Ascending aorta (tissue), 2 donors: Measurements from ENCODE around the gene COA8. TPM values are rescaled to one million over a fixed set of nuclear protein-coding genes. Genes with fewer than 3 reads are reported as not detected.
A peak's percentile ranks its signal among the peaks of the same experiment; 100 is the strongest.

Experiments used
- DNase-seq, 2 donors: peaks; one replicate each; pipeline ENCODE4 v3.0.0-alpha.2; 2019; ENCODE audit warnings: low spot score in 2 of 2
- H3K27ac ChIP-seq, 2 donors: fragments of 200-600 bp; sonication (generic); one replicate each; pipeline ENCODE4 v1.5.1; 2016 to 2017; ENCODE audit warnings: mild to moderate bottlenecking in 1 of 2
- H3K27me3 ChIP-seq: fragments of 200-600 bp; sonication (generic); one replicate; pipeline ENCODE4 v1.5.1; 2017
- H3K36me3 ChIP-seq, 2 donors: fragments of 200-600 bp; sonication (generic); one replicate each; pipeline ENCODE4 v1.5.1; 2016
- H3K4me1 ChIP-seq, 2 donors: fragments of 200-600 bp; sonication (generic); one replicate each; pipeline ENCODE4 v1.5.1; 2016 to 2017; ENCODE audit warnings: mild to moderate bottlenecking in 1 of 2
- H3K4me3 ChIP-seq, 2 donors: fragments of 200-600 bp; sonication (generic); one replicate each; pipeline ENCODE4 v1.5.1; 2016 to 2017; ENCODE audit warnings: mild to moderate bottlenecking in 1 of 2
- H3K9me3 ChIP-seq, 2 donors: fragments of 200-600 bp; sonication (generic); one replicate each; pipeline ENCODE4 v1.5.1; 2016
- intact Hi-C: fragments of 100-400 bp; cut with DNase I; formaldehyde crosslinking; loops from one replicate; pipeline ENCODE4 v1.15.1; 2023
- total RNA-seq: library from RNA; depleted of rRNA; stranded (reverse); fragments of >200 nt; gene quantifications from one replicate; pipeline ENCODE4 v1.1.0, GENCODE V29; 2016
- TF ChIP-seq, protein P1 (sequence below), 3 experiments: fragments of 200-600 bp in 2 of 3; fragments of 450-650 bp in 1 of 3; sonication (generic) in 2 of 3; IDR thresholded peaks; one replicate each; pipeline ENCODE4 v1.5.1; 2016 to 2019; ENCODE audit warnings: antibody characterized with exemption in 3 of 3, mild to moderate bottlenecking in 1 of 3, moderate library complexity in 1 of 3

The COA8 gene
- total RNA-seq, 1 donor from 2014 or later: 37.7 TPM

DNA sequence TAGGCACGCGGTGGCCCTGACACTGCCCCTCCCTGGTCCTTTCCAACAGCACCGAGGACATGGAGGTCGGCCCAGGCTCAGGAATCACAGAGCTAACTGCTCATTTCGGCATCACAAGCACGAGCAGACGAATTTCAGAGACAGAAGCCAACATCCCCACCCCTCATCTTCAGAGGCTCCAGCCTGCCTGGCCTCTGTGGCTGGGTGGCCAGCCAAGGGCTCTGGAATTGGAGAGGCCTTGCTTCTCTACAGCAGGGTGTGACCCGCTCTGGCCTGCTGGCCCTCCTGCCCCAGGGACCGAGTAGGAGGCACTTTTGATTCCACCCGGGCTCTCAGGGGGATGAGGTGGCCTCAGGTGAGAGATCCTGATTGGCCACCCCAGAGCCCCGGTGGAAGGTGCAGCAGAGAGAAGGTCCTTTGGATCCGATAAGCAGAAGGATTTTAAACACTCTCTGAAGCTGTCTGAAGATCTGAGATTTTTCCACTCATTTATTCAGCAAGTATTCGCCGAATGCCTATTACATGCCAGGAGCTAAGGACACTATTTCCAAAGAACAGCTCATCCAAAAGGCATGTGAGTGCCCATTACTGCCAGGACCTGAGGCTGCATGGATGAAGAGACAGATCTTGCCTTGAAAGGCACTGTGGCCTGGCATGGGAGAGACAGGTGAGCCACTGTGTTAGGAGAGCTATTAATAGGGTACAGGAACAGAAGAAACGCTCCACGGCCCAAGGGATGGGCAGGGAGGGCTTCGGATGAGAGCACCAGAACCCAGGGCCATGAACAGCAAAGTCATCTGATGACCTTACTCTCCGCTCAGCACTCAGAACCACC, 10.5 kb upstream of the COA8 start:
- TF ChIP-seq, protein P1, sequence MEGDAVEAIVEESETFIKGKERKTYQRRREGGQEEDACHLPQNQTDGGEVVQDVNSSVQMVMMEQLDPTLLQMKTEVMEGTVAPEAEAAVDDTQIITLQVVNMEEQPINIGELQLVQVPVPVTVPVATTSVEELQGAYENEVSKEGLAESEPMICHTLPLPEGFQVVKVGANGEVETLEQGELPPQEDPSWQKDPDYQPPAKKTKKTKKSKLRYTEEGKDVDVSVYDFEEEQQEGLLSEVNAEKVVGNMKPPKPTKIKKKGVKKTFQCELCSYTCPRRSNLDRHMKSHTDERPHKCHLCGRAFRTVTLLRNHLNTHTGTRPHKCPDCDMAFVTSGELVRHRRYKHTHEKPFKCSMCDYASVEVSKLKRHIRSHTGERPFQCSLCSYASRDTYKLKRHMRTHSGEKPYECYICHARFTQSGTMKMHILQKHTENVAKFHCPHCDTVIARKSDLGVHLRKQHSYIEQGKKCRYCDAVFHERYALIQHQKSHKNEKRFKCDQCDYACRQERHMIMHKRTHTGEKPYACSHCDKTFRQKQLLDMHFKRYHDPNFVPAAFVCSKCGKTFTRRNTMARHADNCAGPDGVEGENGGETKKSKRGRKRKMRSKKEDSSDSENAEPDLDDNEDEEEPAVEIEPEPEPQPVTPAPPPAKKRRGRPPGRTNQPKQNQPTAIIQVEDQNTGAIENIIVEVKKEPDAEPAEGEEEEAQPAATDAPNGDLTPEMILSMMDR (IDR thresholded peaks at IDR 0.05): no peak
- intact Hi-C loops: loop anchor here (10.0 kb wide), 2 partner anchors 217 to 1237 kb away; partner anchors contain the start of genes EIF5 and ZNF839
- Histone ChIP-seq H3K9me3 (no peaks in the 10 kb centered on the region), H3K27ac (peak overlapping the region; percentile 95 to 97), H3K36me3 (peaks cover 0 to 3% of the 10 kb centered on the region in 2 donors), H3K27me3 (no peaks in the 10 kb centered on the region), H3K4me1 (peaks cover 19 to 38% of the 10 kb centered on the region in 2 donors), H3K4me3 (peak overlapping the region; percentile 36 to 48)
- DNase-seq: peak in 1 of 2 donors; percentile 86

GRCh38 chr14:103552846-103553210, 9.9 kb upstream of the COA8 start:
- peak overlapping the region; percentile 95 to 97 for H3K27ac ChIP-seq
- H3K4me3 ChIP-seq: no peak overlapping the region
- TF ChIP-seq, protein P1 (IDR thresholded peaks at IDR 0.05): no peak
- no peaks in the 10 kb centered on the region for H3K9me3 ChIP-seq
- DNase-seq: no peak
- intact Hi-C loops: loop anchor here (10.0 kb wide), 2 partner anchors 218 to 1238 kb away; partner anchors contain the start of genes EIF5 and ZNF839
- H3K27me3 ChIP-seq: no peaks in the 10 kb centered on the region
- H3K4me1 ChIP-seq: peaks cover 19 to 44% of the 10 kb centered on the region in 2 donors
- peaks cover 0 to 8% of the 10 kb centered on the region in 2 donors for H3K36me3 ChIP-seq

DNA sequence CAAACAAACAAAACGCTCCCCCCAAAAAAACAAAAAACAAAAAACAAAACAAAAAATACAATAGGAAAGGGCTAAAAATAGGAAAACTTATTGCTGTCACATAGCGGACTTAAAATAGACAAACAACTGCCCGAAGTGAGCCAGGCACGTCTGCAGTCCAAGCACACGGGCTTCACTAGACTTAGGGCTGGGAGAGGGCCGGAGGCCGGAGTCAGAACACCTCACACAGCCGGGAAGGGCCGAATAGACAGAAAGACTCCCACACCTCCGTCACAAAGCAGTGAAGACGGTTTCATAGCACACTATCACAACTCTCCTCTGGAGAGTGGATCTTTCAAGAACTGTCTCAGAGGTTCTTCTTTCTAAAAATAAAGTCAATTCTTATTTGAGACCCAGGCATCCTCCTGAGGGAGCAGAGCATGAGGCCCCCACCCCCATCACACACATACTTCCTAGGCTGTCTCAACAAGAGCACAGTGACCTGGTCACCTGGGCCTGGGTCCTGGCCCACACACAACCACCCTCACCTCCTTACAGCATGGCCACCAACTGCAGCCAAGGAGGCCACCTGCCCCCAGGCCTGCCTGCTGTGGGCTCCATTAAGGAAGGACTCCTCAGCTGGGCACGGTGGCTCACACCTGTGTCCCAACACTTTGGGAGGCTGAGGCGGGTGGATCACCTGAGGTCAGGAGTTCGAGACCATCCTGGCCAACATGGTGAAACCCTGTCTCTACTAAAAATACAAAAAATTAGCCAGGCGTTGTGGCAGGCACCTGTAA, 7.0 kb upstream of the COA8 start:
- H3K36me3 ChIP-seq: peaks cover 18 to 32% of the 10 kb centered on the region in 2 donors
- H3K27me3 ChIP-seq: no peaks in the 10 kb centered on the region
- peak overlapping the region in 1 of 2 donors; percentile 24 for H3K27ac ChIP-seq
- no peak overlapping the region for H3K4me3 ChIP-seq
- DNase-seq: no peak
- intact Hi-C loops: loop anchor here (10.0 kb wide), 2 partner anchors 221 to 1241 kb away; partner anchors contain the start of genes EIF5 and ZNF839
- TF ChIP-seq, protein P1 (IDR thresholded peaks at IDR 0.05): no peak
- H3K4me1 ChIP-seq: peaks cover 13 to 47% of the 10 kb centered on the region in 2 donors
- H3K9me3 ChIP-seq: no peaks in the 10 kb centered on the region

DNA sequence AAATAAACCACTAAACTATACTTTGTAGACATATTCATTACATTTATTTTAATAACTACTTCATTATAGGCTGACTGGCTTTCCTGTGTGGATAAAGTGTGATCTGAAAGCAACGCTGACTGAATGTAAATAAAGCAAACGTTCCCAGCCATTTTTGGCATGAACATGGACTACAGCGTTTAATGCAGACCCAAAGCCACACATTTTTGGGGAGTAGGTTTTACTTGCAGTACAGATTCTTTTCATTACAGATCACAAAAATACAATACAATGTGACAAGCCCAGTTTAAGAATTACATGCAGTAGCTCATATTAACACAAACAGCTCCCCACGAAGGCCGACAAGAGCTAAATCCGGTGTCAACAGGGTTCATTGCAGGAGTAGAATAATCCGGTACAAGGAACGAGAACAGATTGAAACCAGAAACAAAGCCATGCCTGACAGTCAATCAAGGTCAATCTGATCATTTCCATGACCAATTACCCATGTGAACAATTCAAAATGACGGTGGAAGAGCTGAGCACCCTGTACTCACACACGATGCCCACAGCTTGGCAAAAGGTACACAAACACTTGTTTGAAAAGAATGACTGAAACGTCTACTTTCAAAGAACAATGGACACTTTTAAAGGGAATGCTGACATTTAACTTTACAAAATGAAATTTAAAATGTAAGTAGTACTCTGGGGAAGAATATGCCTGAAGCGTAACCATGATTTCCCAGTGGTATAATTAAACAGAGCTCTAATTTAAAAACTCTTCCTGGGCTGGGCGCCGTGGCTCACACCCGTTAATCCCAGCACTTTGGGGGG, 5.6 kb upstream of the COA8 start:
- no peak overlapping the region for H3K4me3 ChIP-seq
- intact Hi-C loops: loop anchor here (10.0 kb wide), 2 partner anchors 222 to 1242 kb away; partner anchors contain the start of genes EIF5 and ZNF839
- DNase-seq: no peak
- peaks cover 18 to 32% of the 10 kb centered on the region in 2 donors for H3K36me3 ChIP-seq
- TF ChIP-seq, protein P1 (IDR thresholded peaks at IDR 0.05): no peak
- H3K27me3 ChIP-seq: no peaks in the 10 kb centered on the region
- H3K9me3 ChIP-seq: no peaks in the 10 kb centered on the region
- peaks cover 4 to 44% of the 10 kb centered on the region in 2 donors for H3K4me1 ChIP-seq
- peak overlapping the region; percentile 6 to 15 for H3K27ac ChIP-seq
